Ascending aorta (tissue), 2 donors: ENCODE measurements around the gene FAHD1. TPM values are rescaled to one million over a fixed set of nuclear protein-coding genes. Genes with fewer than 3 reads are reported as not detected.

Source experiments
- DNase-seq, 2 donors: peaks; one replicate each; pipeline ENCODE4 v3.0.0-alpha.2; 2019; ENCODE audit warnings: low spot score in 2 of 2
- H3K27ac ChIP-seq, 2 donors: fragments of 200-600 bp; sonication (generic); one replicate each; pipeline ENCODE4 v1.5.1; 2016 to 2017; ENCODE audit warnings: mild to moderate bottlenecking in 1 of 2
- H3K27me3 ChIP-seq: fragments of 200-600 bp; sonication (generic); one replicate; pipeline ENCODE4 v1.5.1; 2017
- H3K36me3 ChIP-seq, 2 donors: fragments of 200-600 bp; sonication (generic); one replicate each; pipeline ENCODE4 v1.5.1; 2016
- H3K4me1 ChIP-seq, 2 donors: fragments of 200-600 bp; sonication (generic); one replicate each; pipeline ENCODE4 v1.5.1; 2016 to 2017; ENCODE audit warnings: mild to moderate bottlenecking in 1 of 2
- H3K4me3 ChIP-seq, 2 donors: fragments of 200-600 bp; sonication (generic); one replicate each; pipeline ENCODE4 v1.5.1; 2016 to 2017; ENCODE audit warnings: mild to moderate bottlenecking in 1 of 2
- H3K9me3 ChIP-seq, 2 donors: fragments of 200-600 bp; sonication (generic); one replicate each; pipeline ENCODE4 v1.5.1; 2016
- intact Hi-C: fragments of 100-400 bp; cut with DNase I; formaldehyde crosslinking; loops from one replicate; pipeline ENCODE4 v1.15.1; 2023
- total RNA-seq: library from RNA; depleted of rRNA; stranded (reverse); fragments of >200 nt; gene quantifications from one replicate; pipeline ENCODE4 v1.1.0, GENCODE V29; 2016
- TF ChIP-seq, protein P1 (sequence below), 3 experiments: fragments of 200-600 bp in 2 of 3; fragments of 450-650 bp in 1 of 3; sonication (generic) in 2 of 3; IDR thresholded peaks; one replicate each; pipeline ENCODE4 v1.5.1; 2016 to 2019; ENCODE audit warnings: antibody characterized with exemption in 3 of 3, mild to moderate bottlenecking in 1 of 3, moderate library complexity in 1 of 3

The FAHD1 gene
- total RNA-seq, 1 donor from 2014 or later: 233 TPM

GRCh38 chr16:1782408-1783264, 44.4 kb upstream of the FAHD1 start, which contains the start of the genes NUBP2 and SPSB3:
Gene NUBP2, plus strand, starts transcription at chr16:1782960. Its CDS starts 61 bp downstream, at chr16:1783021.
Gene SPSB3, minus strand, starts transcription at chr16:1782571. Its CDS starts 1,088 bp downstream, at chr16:1781483.
- intact Hi-C loops: loop anchor here (1.0 to 5.0 kb wide), 6 partner anchors 9 to 373 kb away; partner anchors contain the start of genes CRAMP1, FAHD1, HAGH and IFT140
- Histone ChIP-seq H3K9me3 (no peaks in the 10 kb centered on the region), H3K27me3 (no peaks in the 10 kb centered on the region), H3K27ac (peak within 1 kb of the TSS; percentile 77 to 83), H3K4me1 (peaks cover 11 to 26% of the 10 kb centered on the region in 2 donors), H3K4me3 (peak within 1 kb of the TSS; percentile 84 to 99), H3K36me3 (peaks cover 35 to 46% of the 10 kb centered on the region in 2 donors)
- peak; percentile 99 to 100 for DNase-seq
- TF ChIP-seq, protein P1, sequence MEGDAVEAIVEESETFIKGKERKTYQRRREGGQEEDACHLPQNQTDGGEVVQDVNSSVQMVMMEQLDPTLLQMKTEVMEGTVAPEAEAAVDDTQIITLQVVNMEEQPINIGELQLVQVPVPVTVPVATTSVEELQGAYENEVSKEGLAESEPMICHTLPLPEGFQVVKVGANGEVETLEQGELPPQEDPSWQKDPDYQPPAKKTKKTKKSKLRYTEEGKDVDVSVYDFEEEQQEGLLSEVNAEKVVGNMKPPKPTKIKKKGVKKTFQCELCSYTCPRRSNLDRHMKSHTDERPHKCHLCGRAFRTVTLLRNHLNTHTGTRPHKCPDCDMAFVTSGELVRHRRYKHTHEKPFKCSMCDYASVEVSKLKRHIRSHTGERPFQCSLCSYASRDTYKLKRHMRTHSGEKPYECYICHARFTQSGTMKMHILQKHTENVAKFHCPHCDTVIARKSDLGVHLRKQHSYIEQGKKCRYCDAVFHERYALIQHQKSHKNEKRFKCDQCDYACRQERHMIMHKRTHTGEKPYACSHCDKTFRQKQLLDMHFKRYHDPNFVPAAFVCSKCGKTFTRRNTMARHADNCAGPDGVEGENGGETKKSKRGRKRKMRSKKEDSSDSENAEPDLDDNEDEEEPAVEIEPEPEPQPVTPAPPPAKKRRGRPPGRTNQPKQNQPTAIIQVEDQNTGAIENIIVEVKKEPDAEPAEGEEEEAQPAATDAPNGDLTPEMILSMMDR (IDR thresholded peaks at IDR 0.05): no peak

- no peak for DNase-seq
- Histone ChIP-seq H3K4me1 (peaks cover 11 to 24% of the 10 kb centered on the region in 2 donors), H3K27me3 (no peaks in the 10 kb centered on the region), H3K36me3 (peaks cover 34 to 44% of the 10 kb centered on the region in 2 donors), H3K9me3 (no peaks in the 10 kb centered on the region), H3K4me3 (no peak overlapping the region), H3K27ac (no peak overlapping the region)
- intact Hi-C loops: loop anchor here (5.0 kb wide), 1 partner anchor 173 kb away; the partner anchor contains the start of genes CRAMP1 and IFT140
- TF ChIP-seq, protein P1 (IDR thresholded peaks at IDR 0.05): no peak
Observed at GRCh38 chr16:1784977-1785845, 41.8 kb upstream of the FAHD1 start.

GRCh38 chr16:1785846-1786170, 41.2 kb upstream of the FAHD1 start:
- H3K36me3 ChIP-seq: peaks cover 37 to 45% of the 10 kb centered on the region in 2 donors
- H3K4me1 ChIP-seq: peaks cover 11 to 23% of the 10 kb centered on the region in 2 donors
- TF ChIP-seq, protein P1 (IDR thresholded peaks at IDR 0.05): no peak
- no peak for DNase-seq
- H3K9me3 ChIP-seq: no peaks in the 10 kb centered on the region
- H3K4me3 ChIP-seq: no peak overlapping the region
- no peak overlapping the region for H3K27ac ChIP-seq
- intact Hi-C loops: no loop called here
- no peaks in the 10 kb centered on the region for H3K27me3 ChIP-seq

DNA sequence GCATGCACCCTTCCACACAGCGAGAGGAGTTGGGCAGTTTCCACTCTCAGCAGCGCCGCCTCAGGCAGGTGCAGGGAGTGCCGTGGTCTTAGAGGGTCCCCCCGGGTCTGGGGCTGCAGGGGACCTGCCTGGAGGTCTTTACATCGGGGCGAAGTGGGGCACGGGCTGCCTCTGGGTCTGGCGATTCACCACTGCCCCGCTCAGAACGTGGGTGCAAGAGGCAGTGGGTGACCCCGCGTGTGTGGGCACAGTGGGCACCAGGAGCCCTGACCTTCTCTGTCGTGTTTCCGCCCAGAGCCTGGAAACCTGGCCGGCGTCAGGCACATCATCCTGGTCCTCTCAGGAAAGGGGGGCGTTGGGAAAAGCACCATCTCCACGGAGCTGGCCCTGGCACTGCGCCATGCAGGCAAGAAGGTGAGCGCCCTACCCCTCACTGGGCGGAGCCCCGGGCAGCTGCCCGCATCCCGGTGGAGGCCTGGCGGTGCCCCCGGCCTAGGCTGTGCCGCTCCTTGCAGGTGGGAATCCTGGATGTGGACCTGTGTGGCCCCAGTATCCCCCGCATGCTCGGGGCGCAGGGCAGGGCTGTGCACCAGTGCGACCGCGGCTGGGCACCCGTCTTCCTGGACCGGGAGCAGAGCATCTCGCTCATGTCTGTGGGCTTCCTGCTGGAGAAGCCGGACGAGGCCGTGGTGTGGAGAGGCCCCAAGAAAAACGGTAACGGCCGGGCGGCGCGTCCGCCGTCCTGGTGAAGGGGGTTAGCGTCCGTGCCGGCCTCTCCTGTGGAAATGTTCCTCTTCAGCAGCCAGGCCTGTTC, 40.6 kb upstream of the FAHD1 start:
- no peaks in the 10 kb centered on the region for H3K27me3 ChIP-seq
- H3K4me1 ChIP-seq: peaks cover 6 to 19% of the 10 kb centered on the region in 2 donors
- peaks cover 37 to 45% of the 10 kb centered on the region in 2 donors for H3K36me3 ChIP-seq
- no peak overlapping the region for H3K4me3 ChIP-seq
- H3K27ac ChIP-seq: no peak overlapping the region
- H3K9me3 ChIP-seq: no peaks in the 10 kb centered on the region
- TF ChIP-seq, protein P1 (IDR thresholded peaks at IDR 0.05): no peak
- no peak for DNase-seq
- intact Hi-C loops: no loop called here

GRCh38 chr16:1787056-1787321, 40.0 kb upstream of the FAHD1 start:
- DNase-seq: no peak
- Histone ChIP-seq H3K36me3 (peaks cover 37 to 49% of the 10 kb centered on the region in 2 donors), H3K4me1 (peaks cover 5 to 15% of the 10 kb centered on the region in 2 donors), H3K27me3 (no peaks in the 10 kb centered on the region), H3K27ac (no peak overlapping the region), H3K9me3 (no peaks in the 10 kb centered on the region), H3K4me3 (no peak overlapping the region)
- TF ChIP-seq, protein P1 (IDR thresholded peaks at IDR 0.05): no peak
- intact Hi-C loops: no loop called here
